NCI-H2196 treated with DMSO at 0.1 percent for 48 hours (cell line): ENCODE data around the gene PLA2G4F.
A peak's percentile ranks its signal among the peaks of the same experiment; 100 is the strongest.

Source experiments
- DNase-seq: peaks from one replicate; lab custom pipeline; 2025; ENCODE audit not compliant: unreplicated experiment; lab: John Stamatoyannopoulos, UW

PLA2G4F gene

DNA sequence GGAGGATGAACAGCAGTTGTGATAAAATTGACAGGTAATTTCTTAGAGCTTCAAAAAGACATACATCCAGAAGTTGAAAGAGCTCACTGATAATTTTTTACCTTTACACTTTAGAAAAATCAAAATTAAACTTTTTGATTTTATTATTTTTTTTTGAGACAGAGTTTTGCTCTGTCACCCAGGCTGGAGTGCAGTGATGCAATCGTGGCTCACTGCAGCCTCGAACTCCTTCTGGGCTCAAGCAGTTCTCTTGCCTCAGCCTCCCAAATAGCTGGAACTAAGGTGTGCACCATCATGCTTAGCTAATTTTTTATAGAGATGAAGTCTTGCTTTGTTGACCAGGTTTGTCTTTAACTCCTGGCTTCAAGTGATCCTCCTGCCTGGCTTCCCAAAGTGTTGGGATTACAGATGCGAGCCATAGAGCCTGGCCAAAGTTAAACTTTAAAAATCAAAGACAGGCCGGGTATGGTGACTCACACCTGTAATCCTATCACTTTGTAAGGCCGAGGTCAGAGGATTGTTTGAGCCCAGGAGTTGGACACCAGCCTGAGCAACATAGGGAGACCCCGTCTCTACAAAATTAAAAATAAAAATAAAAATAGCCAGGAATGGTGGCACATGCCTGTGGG, 21.7 kb downstream of the PLA2G4F start:
- DNase-seq = no peak

DNA sequence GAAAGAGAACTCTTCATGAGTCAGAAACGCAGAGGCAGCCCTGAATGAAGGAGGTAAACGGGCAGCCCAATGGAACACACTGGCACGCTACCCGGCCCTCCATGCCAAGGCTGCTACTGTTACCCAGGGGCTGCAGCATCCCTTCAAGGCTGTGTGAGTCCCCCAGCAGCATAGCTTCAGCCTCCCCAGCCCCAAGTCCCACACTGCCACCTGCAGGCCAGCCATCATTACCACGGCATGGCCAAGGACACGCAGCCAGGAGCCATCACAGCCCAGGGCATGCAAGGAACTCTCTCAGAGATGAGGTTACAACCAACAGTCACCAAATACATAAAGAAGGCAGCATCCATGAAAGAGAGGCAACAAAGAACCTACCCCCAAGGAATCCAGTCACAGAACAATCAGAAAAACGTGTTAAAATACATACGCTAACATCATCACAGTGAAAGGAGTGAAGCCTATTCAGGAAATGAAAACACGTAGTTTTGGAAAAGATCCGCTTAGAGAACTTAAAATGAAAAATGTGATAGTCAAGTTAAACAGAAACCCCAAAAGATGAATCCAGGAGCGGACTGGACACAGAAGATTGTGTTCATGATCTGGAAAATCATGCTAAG, 22.4 kb downstream of the PLA2G4F start:
- peak; percentile 15 for DNase-seq

DNA sequence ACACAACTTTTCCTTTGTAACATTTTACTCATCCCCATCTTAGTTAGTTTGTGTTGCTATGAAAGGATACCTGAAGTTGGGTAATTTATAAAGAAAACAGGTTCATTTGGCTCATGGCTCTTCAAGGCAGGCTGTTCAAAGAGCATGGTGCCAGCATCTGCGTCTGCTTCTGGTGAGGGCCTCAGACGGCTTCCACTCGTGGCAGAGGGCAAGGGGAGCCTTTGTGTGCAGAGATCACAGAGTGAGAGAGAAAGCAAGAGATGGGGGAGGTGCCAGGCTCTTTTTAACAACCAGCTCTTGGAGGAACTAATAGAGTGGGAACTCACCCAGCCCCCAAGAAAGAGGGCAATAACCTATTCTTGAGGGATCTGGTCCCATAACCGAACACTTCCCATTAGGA, 23.1 kb downstream of the PLA2G4F start:
- no peak for DNase-seq

DNA sequence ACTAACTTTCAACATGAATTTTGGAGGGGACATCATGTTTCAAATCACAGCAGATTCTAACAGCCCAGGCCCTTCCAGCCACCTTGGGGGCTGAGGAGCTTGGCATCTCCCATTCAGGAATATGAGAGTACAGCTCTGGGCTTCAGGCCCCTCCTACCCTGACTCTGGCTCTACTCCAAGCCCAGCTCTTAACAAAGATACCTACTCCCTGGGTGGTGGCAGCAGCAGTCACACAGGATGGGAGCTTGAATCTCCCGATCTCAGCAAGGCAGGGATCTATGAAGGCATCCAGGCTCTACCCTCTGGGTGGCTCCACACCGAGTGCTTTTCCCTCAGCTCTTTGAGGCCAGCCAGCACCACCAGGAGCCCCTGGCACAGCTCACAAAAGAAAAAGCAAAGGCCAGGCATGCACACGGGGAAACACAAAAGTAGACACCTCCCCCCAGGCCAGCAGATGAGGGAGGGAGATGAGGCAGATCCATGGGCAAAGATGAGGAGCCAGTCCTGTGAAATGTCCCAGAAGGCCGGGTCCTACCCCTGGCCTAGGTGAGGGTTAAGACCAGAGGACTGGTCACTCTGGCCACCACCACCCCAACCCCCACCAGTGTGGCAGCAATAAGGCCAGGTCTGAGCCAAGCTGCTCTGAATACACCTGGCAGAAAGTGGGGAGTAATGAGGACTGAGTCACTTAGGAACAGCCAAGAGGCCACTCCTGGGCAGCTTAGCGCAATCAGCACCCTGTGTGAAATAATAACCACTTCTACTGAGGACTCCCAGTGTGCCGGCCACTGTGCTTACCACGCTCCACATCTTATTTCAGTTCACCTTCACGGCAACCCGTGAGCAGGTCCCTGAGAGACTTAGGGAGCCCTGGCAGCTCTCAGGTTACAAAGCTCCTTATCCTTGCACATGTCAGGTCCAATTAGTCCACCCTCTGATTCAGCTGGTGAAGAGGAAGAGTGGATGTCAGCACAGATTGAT, 24.3 kb downstream of the PLA2G4F start:
- no peak for DNase-seq

DNA sequence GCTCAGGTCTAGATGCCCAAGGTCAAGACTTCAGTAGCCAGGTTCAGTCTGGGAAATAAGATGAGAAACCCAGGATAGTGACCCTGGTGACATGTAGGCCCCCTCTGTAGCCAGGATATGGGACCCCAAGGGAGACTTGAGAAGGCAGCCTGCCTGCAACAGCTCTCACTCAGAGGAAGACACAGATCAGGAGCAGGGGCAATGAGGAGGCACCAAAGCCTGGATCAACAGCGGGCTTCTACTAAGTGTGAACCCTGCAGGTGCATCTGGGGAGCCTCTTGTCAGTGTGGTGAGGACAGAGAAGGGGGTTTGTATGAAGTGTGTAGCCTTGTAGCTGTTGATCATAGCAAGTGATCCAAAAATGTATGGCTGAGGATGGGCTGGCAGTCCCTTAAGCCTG, 25.4 kb downstream of the PLA2G4F start:
- DNase-seq = no peak

DNA sequence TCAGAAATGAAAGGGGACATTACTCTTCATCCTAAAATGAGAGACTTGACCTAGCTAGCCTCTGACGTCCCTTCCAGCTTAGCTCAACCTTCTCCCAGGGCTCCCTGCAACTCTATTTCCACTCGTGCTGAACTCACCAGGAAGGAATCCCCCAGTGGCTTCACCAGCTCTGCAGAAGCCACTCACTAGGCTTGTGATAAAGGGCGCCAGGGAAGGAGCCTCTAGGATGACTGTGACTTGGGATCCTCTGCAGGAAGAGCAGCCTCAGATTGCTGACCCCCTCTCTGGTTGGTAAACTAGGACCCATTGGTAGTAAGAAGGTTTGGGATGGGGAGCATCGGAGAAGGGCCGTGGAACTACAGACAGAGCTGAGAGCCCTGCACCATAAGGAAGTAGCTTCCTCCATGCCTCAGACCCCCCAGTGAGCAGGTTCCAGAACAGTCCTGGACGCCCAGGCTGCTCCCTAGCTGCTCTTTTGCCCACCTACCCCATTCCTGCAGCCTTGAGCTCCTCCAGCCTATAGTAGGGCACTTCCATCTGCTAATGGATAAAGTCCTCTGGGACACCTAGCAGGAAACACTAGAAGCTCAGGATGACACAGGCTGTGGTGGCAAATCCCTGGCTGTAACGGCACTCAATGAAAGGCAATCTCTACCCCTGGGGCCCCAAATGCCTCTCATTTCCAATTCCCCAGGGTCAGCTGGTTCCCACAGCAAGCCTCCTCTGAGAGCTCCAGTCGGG, 26.0 kb downstream of the PLA2G4F start:
- DNase-seq = no peak

DNA sequence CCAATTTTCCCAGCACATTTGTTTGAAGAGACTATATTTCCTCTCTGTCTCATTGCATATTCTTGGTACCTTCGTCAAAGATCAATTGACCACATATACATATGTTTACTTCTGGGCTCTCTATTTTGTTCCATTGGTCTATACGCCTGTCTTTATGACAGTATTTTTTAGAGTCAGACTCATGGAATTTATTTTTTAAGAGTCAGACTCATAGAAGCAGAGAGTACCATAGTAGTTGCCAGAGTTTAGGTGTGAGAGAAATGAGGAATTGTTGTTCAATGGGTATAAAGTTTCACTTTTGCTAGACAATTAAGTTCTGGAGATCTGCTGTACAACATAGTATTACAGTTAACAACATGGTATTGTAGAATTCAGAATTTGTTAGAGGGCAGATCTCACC, 27.1 kb downstream of the PLA2G4F start:
- DNase-seq = no peak

DNA sequence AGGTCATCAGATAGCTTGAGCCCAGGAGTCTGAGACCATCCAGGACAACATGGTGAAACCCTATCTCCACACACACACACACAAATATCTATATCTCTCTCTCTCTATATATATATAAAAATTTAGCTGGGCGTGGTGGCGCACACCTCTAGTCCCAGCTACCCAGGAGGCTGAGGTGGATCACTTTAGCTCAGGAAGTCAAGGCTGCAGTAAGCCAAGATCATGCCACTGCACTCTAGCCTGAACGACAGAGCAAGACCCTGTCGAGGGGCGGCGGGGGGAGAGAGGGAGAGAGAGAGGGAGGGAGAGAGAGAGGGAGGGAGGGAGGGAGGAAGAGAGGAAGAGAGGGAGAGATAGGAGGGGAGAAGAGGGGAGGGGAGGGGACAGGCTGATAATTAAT, 28.0 kb downstream of the PLA2G4F start:
- no peak for DNase-seq

DNA sequence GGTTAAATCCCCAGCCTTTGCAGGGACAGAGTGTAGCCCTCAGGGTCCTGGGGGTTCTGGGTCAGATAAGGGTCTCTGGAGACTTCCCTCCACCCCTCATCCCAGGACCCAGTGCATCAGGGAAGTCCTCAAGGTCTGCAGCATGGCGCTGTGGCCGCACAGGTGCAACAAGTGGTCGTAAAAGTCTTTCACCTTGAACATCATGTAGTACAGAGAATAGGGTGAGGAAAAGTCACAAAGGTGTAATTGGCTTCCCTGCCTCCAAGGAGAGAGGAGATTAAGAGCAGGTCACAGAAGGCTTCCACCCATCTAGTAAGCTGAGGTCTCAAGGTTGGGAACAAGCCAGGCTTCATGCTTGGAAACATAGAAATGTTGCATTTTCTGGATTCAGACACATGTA, 32.9 kb downstream of the PLA2G4F start:
- DNase-seq = no peak

DNA sequence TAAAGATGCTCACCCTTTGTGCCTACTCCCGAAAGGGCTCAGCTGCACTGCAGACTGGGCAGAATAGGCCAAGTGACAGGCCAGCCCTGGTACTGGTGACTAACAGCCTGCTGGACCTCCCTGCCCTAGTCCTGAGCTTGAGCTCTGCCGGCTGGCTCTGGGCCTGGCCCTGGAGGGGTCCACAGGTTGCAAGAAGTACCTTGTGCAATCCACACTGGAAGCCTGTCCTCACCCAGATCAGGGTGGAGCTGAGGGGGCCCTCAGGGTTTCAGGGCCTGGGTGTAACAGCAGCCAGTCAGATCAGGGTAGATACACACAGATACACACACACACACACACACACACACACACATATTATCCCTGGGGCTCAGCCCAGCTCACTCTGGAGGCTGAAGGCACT, 34.8 kb downstream of the PLA2G4F start:
- no peak for DNase-seq

DNA sequence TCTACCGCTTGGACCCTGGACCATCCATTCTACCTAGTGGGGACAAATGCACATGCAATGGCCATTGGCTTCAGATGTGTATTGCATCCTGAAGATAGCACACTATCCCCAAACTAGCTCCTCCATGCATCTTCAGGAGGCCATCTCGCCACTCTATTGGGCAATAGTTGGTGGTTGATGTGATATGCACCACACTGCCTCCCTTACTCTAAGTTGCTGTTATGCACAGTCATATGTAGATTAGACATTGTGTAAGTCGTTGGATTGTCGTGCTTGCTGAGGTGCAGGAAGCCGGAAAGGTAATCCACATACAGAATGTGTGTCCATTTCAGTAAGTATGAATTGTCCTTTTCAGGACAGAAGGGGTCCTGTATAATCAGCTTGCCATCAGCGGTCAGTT, 35.4 kb downstream of the PLA2G4F start:
- no peak for DNase-seq

DNA sequence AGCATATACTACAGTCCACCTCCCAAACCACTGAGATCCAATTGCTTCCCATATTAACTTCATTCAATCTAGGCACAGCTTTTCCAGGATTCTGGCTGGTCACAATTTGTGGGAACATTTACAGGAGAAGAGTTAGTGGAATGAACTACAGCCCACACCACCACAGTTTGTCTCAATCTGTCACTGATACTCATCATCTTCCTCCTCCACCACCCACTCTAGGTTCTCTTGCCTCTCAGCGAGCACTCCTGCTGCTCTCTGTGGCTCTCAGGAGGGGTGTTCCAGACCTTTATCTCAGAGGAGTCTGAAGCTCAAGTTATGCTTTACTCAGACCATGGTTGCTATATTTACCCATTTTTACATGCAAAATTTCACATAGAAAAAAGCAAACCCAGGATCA, 36.2 kb downstream of the PLA2G4F start:
- DNase-seq = no peak

DNA sequence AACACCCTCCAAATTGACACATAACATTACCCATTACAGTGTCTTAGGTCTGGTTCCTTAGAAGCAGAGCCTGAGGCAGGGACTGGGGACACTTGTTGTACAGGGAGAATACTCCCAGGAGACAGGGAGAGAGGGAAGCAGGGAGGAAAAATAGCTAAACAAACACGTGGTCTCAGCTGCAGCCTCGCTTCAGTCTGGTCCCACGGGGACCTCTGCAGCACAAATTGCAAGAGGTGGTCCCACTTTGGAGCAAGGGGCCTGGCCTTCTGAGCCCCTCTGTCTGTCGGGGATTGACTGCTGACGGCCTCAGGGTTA, 37.0 kb downstream of the PLA2G4F start:
- DNase-seq = no peak

DNA sequence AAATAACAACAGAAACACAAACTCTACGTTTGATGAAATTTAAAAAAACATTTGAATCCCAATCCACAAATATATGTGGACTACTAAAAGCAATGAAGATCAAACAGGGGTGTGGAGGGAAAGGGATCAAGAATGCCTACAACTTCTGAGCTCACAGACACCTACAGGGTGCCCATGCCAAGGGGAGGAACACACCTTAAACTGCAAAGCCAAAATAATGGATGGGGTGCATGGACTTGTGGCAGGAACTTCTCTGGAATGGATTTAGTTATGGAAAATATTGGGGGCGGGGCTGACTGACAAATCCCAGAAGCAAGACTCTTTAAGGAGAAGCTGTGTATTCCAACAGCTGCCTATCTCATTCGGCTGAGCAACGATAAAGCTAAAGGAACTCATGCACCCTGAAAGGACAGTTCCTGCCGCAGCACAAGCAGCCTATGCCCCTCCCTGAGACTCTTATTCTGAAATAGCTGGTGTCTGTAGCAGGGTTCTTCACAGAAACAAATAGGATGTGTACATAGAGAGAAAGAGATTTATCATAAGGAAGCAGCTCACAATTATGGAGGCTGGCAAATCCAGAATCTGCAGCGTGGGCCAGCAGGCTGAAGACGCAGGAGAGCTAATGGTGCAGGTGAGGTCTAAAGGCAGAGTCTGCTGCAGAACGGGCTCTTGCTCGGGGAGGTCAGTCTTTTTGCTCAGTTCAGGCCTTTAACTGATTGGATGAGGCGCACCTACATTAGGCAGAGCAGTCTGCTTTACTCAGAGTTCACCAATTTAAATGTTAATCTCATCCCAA, 37.6 kb downstream of the PLA2G4F start:
- no peak for DNase-seq

DNA sequence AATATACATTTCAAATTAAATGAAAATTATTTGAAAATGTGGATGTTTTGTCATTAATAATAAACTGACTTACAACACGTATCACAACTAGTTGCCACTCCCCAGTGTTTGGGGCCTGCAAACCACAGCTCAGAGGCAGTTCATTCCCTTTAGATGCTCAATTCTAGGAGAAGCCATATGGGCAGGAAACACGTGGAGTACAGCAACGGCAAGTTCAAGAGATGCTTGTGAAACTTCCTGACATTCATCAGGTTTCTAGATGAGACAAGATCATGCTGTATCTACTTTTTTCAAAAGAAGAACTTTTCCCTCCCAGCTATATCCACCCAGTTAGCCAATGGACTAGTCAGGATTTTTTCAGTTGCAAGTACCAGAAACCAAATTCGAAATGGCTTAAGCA, 44.5 kb downstream of the PLA2G4F start:
- DNase-seq = no peak

DNA sequence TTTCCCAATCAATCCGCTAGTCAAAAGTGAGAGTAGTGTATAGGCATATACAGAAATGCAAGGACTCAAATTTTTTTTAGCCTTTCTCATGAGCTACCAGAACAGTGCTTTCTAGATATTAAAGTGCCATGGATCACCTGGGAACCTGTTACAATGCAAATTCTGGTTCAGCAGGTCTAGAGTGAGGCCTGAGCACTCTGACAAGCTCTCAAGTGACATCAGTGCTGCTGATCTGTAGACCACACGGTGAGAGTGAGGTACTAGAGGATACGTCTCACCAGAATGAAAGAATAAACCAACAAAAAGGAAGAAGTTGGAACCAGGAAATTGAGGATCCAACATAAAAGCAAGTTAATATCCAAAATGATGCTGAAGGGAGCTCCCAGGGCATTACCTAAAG, 46.1 kb downstream of the PLA2G4F start:
- DNase-seq = no peak

DNA sequence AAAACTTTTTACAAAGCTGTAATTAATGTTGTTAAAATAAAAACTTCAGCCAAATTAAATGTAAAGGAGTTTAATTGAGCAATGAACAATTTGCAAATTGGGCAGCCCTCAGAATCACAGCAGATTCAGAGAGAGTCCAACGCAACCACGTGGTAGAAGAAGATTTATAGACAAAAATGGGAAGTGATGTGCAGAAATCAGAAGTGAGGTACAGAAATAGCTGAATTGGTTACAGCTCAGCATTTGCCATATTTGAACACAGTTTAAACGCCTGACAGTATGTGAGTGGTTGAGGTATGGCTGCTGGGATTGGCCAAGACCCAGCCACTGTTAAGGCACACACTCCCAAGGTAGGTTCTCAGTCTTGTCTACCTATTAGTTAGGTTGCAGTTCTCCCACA, 47.6 kb downstream of the PLA2G4F start:
- no peak for DNase-seq

DNA sequence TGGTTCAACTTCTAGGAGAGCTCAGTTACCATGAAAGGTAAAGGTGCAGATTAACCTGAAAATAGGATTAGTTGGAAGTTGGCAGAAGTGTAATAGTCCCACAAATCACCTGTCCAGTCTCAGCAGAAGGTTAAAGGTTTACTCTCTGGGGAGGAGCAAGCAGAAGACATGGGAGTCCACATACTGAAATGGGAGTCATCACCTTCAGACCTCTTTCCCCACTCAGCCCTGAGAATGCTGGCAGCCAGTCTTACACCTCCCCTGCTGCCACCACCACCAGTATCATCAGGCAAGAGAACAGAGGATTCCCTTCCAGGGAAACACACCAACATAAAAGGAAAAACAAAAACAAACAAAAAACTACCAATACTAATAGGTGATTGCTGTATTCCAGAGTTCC, 48.2 kb downstream of the PLA2G4F start:
- DNase-seq = no peak

DNA sequence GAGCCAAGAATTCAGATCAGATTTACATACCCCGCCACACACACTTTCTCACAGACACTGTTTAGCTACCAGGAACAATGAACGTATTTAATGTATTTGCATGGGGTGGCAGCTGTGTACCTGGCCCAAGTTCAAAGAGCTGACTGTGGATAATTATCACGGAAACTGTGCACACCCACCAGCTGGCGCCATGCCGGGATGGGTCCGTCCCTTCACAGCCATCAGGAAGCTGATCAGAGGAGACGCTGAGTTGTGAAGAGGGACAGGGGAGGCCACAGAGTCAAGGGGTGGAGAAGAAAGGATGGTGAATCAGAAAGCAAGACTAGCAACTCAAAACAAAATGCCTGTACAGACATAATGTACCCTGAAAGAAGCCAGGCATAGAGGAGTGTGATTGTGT, 49.0 kb downstream of the PLA2G4F start:
- no peak for DNase-seq

DNA sequence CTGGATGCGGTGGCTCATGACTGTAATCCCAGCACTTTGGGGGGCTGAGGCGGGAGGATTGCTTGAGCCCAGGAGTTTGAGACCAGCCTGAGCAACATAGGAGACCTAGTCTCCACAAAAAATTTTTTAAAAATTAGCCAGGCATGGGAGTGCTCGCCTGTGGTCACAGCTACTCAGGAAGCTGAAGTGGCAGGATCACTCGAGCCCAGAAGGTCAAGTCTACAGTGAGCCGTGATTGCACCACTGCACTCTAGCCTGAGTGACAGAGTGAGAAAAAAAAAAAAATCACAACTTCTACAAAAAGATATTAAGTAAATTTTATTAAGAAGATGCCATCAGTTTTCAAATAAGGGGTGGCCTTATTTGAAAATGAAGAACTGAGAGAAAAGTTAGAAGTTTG, 50.1 kb downstream of the PLA2G4F start:
- DNase-seq = no peak
